GM23338 (cell line): ENCODE data around the gene COG6. TPM values are rescaled to one million over a fixed set of nuclear protein-coding genes. Genes with fewer than 3 reads are reported as not detected.

Source experiments
- ATAC-seq: fragments of 200-7000 bp; cut with Tn5 transposase; 3 replicates; pipeline ENCODE4 v1.9.1; 2020
- DNase-seq: peaks from one replicate; pipeline ENCODE4 v3.0.0-alpha.2; 2015; ENCODE audit warnings: low spot score
- H2AFZ ChIP-seq: fragments of 200-600 bp; sonication (generic); 2 replicates; pipeline ENCODE4 v1.8.0; 2016; ENCODE audit warnings: antibody characterized with exemption, mild to moderate bottlenecking, moderate library complexity
- H3F3A ChIP-seq: fragments of 200-600 bp; sonication (generic); replicated peaks from 2 replicates; pipeline ENCODE4 v1.8.0; 2017; ENCODE audit warnings: antibody characterized with exemption, mixed run types, low read depth
- H3K27ac ChIP-seq: fragments of 200-600 bp; sonication (generic); 2 replicates; pipeline ENCODE4 v1.6.1; 2016; ENCODE audit warnings: low read depth
- H3K27me3 ChIP-seq: fragments of 200-600 bp; sonication (generic); 2 replicates; pipeline ENCODE4 v1.8.0; 2016; ENCODE audit warnings: mild to moderate bottlenecking, mixed run types, moderate library complexity; ENCODE audit not compliant: insufficient read depth
- H3K36me3 ChIP-seq: fragments of 200-600 bp; sonication (generic); 2 replicates; pipeline ENCODE4 v1.8.0; 2016; ENCODE audit warnings: mild to moderate bottlenecking; ENCODE audit not compliant: insufficient read depth
- H3K4me1 ChIP-seq: fragments of 200-600 bp; sonication (generic); 2 replicates; pipeline ENCODE4 v1.8.0; 2016; ENCODE audit warnings: mild to moderate bottlenecking, moderate library complexity; ENCODE audit not compliant: insufficient read depth
- H3K4me2 ChIP-seq: fragments of 200-600 bp; sonication (generic); 2 replicates; pipeline ENCODE4 v1.7.1; 2017; ENCODE audit warnings: mixed run types
- H3K4me3 ChIP-seq: fragments of 200-600 bp; sonication (generic); 2 replicates; pipeline ENCODE4 v1.6.1; 2016; ENCODE audit warnings: mixed run types
- H3K79me2 ChIP-seq: fragments of 200-600 bp; sonication (generic); replicated peaks from 2 replicates; pipeline ENCODE4 v1.8.0; 2017; ENCODE audit warnings: mild to moderate bottlenecking; ENCODE audit not compliant: insufficient read depth
- H3K9me2 ChIP-seq: fragments of 200-600 bp; sonication (generic); 2 replicates; pipeline ENCODE4 v1.8.0; 2017; ENCODE audit not compliant: insufficient read depth
- H4K20me1 ChIP-seq: fragments of 200-600 bp; sonication (generic); replicated peaks from 2 replicates; pipeline ENCODE4 v1.8.0; 2017; ENCODE audit warnings: mild to moderate bottlenecking; ENCODE audit not compliant: insufficient read depth
- H3K27ac Mint-ChIP-seq: 2 replicates; pipeline ENCODE4 v1.8.0; 2020; ENCODE audit warnings: inconsistent platforms, mild to moderate bottlenecking, moderate library complexity, mixed read lengths
- H3K27me3 Mint-ChIP-seq: 3 replicates; pipeline ENCODE4 v1.8.0; 2022; ENCODE audit warnings: low read depth, mild to moderate bottlenecking, moderate library complexity, mixed read lengths, inconsistent platforms; ENCODE audit not compliant: insufficient read depth, poor library complexity
- H3K36me3 Mint-ChIP-seq: 3 replicates; pipeline ENCODE4 v1.8.0; 2021; ENCODE audit warnings: low read depth, mild to moderate bottlenecking, inconsistent platforms, moderate library complexity, mixed read lengths
- H3K4me1 Mint-ChIP-seq: 3 replicates; pipeline ENCODE4 v1.8.0; 2020; ENCODE audit warnings: mild to moderate bottlenecking, inconsistent platforms, mixed read lengths
- H3K4me3 Mint-ChIP-seq: 3 replicates; pipeline ENCODE4 v1.8.0; 2021; ENCODE audit warnings: moderate library complexity, mild to moderate bottlenecking, inconsistent platforms, mixed read lengths
- H3K9me3 Mint-ChIP-seq: 3 replicates; pipeline ENCODE4 v1.8.0; 2020; ENCODE audit warnings: moderate library complexity, mild to moderate bottlenecking, inconsistent platforms, mixed read lengths
- CREB1 ChIP-seq: fragments of 250-450 bp; sonication (Bioruptor Pico); IDR thresholded peaks from 2 replicates; pipeline ENCODE4 v1.5.0; 2020; ENCODE audit warnings: low read depth, mild to moderate bottlenecking, moderate library complexity
- EZH2 ChIP-seq: fragments of 200-600 bp; sonication (generic); IDR thresholded peaks from one replicate; pipeline ENCODE4 v1.8.0; 2017; ENCODE audit warnings: antibody characterized with exemption, mild to moderate bottlenecking, low read depth; ENCODE audit not compliant: unreplicated experiment
- EZH2phosphoT487 ChIP-seq: fragments of 200-600 bp; sonication (generic); IDR thresholded peaks from one replicate; pipeline ENCODE4 v1.8.1; 2018; ENCODE audit warnings: antibody characterized with exemption; ENCODE audit not compliant: unreplicated experiment
- JUNB ChIP-seq: IDR thresholded peaks from one replicate; pipeline ENCODE4 v1.6.1; 2016; ENCODE audit warnings: antibody characterized with exemption; ENCODE audit not compliant: unreplicated experiment
- NANOG ChIP-seq: IDR thresholded peaks from 2 replicates; pipeline ENCODE4 v1.6.1; 2016; ENCODE audit warnings: antibody characterized with exemption, borderline replicate concordance
- POLR2AphosphoS5 ChIP-seq: IDR thresholded peaks from 2 replicates; pipeline ENCODE4 v1.6.1; 2016; ENCODE audit warnings: antibody characterized with exemption, low read depth
- STAT1 ChIP-seq: IDR thresholded peaks from one replicate; pipeline ENCODE4 v1.6.1; 2016; ENCODE audit warnings: antibody characterized with exemption; ENCODE audit not compliant: unreplicated experiment
- ZNF114 ChIP-seq: fragments of 250-450 bp; sonication (Bioruptor Pico); IDR thresholded peaks from 2 replicates; pipeline ENCODE4 v1.5.0; 2020; ENCODE audit warnings: mild to moderate bottlenecking, moderate library complexity
- ZNF331 ChIP-seq: fragments of 250-450 bp; sonication (Bioruptor Pico); IDR thresholded peaks from 2 replicates; pipeline ENCODE4 v1.5.0; 2020; ENCODE audit warnings: low read depth, mild to moderate bottlenecking, moderate library complexity
- polyA plus RNA-seq: library from polyadenylated mRNA; unstranded; fragments of >200 nt; fragmentation: Nextera tagmentation; extraction: Ambion mirVana; gene quantifications from 2 replicates; pipeline ENCODE4 v1.2.1, GENCODE V29; 2016
- total RNA-seq: library from RNA; depleted of rRNA; stranded (reverse); fragments of >200 nt; shearing (Covaris generic); gene quantifications from 2 replicates; pipeline ENCODE4 v1.2.3, GENCODE V29; 2014
- TF ChIP-seq, protein P1 (sequence below): IDR thresholded peaks from one replicate; pipeline ENCODE4 v1.6.1; 2018; ENCODE audit warnings: antibody characterized with exemption; ENCODE audit not compliant: unreplicated experiment
- TF ChIP-seq, protein P2 (sequence below): IDR thresholded peaks from 2 replicates; pipeline ENCODE4 v1.6.1; 2016; ENCODE audit warnings: antibody characterized with exemption
- TF ChIP-seq, protein P3 (sequence below), 2 experiments: fragments of 200-600 bp in 1 of 2; sonication (generic) in 1 of 2; conservative IDR thresholded peaks; 2 replicates each; pipeline versions ENCODE4 v1.5.1 to v1.6.1; 2016 to 2017; ENCODE audit warnings: antibody characterized with exemption in 2 of 2, low read depth in 2 of 2, mild to moderate bottlenecking in 2 of 2, moderate library complexity in 1 of 2
- TF ChIP-seq, protein P4 (sequence below): fragments of 250-450 bp; sonication (Bioruptor Pico); IDR thresholded peaks from 2 replicates; pipeline ENCODE4 v1.5.0; 2020; ENCODE audit warnings: mild to moderate bottlenecking, moderate library complexity

Gene COG6
- total and polyA plus RNA-seq, 2 experiments from 2014 or later, result 10.0 to 23.6 TPM

DNA sequence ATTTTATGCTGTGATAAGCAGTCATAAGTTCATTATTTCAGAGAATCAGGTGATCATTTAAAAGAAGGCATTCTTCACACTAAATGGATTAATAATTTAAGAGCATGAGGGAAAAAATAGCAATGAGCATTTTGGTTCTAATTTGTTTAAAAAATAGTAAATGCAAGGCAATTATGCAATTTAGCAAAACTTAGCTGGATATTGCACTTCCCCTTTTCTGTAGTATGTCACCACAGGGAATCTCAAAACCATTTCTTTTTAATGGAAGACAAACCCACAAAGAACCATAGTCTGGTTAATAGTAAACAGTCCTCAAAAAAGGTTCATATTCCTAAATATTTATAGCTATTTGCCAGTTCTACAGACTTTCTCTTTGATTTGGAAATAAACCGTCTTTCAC is 30.2 kb downstream of the COG6 start:
- no peaks in the 10 kb centered on the region for H4K20me1 ChIP-seq
- H3K4me1 ChIP-seq, result no peaks in the 10 kb centered on the region
- no peaks in the 10 kb centered on the region for H3K4me1 Mint-ChIP-seq
- no peaks in the 10 kb centered on the region; the same call in 2 of the 3 replicates for H3K9me3 Mint-ChIP-seq
- H3K27ac ChIP-seq, result no peak overlapping the region
- H3K36me3 ChIP-seq, result no peaks in the 10 kb centered on the region; the same call in 1 of the 2 replicates
- DNase-seq (no peak), ATAC-seq (no peak)
- no peaks in the 10 kb centered on the region for H3F3A ChIP-seq
- H3K27ac Mint-ChIP-seq, result no peak overlapping the region
- H3K79me2 ChIP-seq, result no peaks in the 10 kb centered on the region
- no peak overlapping the region for H3K4me2 ChIP-seq
- TF ChIP-seq ZNF114 (no peak), STAT1 (no peak), ZNF331 (no peak), EZH2phosphoT487 (no peak), EZH2 (no peak), POLR2AphosphoS5 (no peak), NANOG (no peak), JUNB (no peak), CREB1 (no peak)
- TF ChIP-seq, protein P1, sequence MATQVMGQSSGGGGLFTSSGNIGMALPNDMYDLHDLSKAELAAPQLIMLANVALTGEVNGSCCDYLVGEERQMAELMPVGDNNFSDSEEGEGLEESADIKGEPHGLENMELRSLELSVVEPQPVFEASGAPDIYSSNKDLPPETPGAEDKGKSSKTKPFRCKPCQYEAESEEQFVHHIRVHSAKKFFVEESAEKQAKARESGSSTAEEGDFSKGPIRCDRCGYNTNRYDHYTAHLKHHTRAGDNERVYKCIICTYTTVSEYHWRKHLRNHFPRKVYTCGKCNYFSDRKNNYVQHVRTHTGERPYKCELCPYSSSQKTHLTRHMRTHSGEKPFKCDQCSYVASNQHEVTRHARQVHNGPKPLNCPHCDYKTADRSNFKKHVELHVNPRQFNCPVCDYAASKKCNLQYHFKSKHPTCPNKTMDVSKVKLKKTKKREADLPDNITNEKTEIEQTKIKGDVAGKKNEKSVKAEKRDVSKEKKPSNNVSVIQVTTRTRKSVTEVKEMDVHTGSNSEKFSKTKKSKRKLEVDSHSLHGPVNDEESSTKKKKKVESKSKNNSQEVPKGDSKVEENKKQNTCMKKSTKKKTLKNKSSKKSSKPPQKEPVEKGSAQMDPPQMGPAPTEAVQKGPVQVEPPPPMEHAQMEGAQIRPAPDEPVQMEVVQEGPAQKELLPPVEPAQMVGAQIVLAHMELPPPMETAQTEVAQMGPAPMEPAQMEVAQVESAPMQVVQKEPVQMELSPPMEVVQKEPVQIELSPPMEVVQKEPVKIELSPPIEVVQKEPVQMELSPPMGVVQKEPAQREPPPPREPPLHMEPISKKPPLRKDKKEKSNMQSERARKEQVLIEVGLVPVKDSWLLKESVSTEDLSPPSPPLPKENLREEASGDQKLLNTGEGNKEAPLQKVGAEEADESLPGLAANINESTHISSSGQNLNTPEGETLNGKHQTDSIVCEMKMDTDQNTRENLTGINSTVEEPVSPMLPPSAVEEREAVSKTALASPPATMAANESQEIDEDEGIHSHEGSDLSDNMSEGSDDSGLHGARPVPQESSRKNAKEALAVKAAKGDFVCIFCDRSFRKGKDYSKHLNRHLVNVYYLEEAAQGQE, result no peak
- TF ChIP-seq, protein P2, sequence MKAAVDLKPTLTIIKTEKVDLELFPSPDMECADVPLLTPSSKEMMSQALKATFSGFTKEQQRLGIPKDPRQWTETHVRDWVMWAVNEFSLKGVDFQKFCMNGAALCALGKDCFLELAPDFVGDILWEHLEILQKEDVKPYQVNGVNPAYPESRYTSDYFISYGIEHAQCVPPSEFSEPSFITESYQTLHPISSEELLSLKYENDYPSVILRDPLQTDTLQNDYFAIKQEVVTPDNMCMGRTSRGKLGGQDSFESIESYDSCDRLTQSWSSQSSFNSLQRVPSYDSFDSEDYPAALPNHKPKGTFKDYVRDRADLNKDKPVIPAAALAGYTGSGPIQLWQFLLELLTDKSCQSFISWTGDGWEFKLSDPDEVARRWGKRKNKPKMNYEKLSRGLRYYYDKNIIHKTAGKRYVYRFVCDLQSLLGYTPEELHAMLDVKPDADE, result no peak
- TF ChIP-seq, protein P3, sequence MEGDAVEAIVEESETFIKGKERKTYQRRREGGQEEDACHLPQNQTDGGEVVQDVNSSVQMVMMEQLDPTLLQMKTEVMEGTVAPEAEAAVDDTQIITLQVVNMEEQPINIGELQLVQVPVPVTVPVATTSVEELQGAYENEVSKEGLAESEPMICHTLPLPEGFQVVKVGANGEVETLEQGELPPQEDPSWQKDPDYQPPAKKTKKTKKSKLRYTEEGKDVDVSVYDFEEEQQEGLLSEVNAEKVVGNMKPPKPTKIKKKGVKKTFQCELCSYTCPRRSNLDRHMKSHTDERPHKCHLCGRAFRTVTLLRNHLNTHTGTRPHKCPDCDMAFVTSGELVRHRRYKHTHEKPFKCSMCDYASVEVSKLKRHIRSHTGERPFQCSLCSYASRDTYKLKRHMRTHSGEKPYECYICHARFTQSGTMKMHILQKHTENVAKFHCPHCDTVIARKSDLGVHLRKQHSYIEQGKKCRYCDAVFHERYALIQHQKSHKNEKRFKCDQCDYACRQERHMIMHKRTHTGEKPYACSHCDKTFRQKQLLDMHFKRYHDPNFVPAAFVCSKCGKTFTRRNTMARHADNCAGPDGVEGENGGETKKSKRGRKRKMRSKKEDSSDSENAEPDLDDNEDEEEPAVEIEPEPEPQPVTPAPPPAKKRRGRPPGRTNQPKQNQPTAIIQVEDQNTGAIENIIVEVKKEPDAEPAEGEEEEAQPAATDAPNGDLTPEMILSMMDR (conservative IDR thresholded peaks at IDR 0.05; ENCODE audit: low read depth in 2 of 2), result no peak
- TF ChIP-seq, protein P4, sequence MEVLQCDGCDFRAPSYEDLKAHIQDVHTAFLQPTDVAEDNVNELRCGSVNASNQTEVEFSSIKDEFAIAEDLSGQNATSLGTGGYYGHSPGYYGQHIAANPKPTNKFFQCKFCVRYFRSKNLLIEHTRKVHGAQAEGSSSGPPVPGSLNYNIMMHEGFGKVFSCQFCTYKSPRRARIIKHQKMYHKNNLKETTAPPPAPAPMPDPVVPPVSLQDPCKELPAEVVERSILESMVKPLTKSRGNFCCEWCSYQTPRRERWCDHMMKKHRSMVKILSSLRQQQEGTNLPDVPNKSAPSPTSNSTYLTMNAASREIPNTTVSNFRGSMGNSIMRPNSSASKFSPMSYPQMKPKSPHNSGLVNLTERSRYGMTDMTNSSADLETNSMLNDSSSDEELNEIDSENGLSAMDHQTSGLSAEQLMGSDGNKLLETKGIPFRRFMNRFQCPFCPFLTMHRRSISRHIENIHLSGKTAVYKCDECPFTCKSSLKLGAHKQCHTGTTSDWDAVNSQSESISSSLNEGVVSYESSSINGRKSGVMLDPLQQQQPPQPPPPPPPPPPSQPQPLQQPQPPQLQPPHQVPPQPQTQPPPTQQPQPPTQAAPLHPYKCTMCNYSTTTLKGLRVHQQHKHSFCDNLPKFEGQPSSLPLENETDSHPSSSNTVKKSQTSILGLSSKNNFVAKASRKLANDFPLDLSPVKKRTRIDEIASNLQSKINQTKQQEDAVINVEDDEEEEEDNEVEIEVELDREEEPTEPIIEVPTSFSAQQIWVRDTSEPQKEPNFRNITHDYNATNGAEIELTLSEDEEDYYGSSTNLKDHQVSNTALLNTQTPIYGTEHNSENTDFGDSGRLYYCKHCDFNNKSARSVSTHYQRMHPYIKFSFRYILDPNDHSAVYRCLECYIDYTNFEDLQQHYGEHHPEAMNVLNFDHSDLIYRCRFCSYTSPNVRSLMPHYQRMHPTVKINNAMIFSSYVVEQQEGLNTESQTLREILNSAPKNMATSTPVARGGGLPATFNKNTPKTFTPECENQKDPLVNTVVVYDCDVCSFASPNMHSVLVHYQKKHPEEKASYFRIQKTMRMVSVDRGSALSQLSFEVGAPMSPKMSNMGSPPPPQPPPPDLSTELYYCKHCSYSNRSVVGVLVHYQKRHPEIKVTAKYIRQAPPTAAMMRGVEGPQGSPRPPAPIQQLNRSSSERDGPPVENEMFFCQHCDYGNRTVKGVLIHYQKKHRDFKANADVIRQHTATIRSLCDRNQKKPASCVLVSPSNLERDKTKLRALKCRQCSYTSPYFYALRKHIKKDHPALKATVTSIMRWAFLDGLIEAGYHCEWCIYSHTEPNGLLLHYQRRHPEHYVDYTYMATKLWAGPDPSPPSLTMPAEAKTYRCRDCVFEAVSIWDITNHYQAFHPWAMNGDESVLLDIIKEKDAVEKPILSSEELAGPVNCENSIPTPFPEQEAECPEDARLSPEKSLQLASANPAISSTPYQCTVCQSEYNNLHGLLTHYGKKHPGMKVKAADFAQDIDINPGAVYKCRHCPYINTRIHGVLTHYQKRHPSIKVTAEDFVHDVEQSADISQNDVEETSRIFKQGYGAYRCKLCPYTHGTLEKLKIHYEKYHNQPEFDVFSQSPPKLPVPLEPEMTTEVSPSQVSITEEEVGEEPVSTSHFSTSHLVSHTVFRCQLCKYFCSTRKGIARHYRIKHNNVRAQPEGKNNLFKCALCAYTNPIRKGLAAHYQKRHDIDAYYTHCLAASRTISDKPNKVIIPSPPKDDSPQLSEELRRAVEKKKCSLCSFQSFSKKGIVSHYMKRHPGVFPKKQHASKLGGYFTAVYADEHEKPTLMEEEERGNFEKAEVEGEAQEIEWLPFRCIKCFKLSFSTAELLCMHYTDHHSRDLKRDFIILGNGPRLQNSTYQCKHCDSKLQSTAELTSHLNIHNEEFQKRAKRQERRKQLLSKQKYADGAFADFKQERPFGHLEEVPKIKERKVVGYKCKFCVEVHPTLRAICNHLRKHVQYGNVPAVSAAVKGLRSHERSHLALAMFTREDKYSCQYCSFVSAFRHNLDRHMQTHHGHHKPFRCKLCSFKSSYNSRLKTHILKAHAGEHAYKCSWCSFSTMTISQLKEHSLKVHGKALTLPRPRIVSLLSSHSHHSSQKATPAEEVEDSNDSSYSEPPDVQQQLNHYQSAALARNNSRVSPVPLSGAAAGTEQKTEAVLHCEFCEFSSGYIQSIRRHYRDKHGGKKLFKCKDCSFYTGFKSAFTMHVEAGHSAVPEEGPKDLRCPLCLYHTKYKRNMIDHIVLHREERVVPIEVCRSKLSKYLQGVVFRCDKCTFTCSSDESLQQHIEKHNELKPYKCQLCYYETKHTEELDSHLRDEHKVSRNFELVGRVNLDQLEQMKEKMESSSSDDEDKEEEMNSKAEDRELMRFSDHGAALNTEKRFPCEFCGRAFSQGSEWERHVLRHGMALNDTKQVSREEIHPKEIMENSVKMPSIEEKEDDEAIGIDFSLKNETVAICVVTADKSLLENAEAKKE (CRISPR knock-in tag), result no peak
- no peak overlapping the region for H3K4me3 Mint-ChIP-seq
- no peak overlapping the region for H3K4me3 ChIP-seq
- peaks cover 7% of the 10 kb centered on the region for H3K36me3 Mint-ChIP-seq
- H2AFZ ChIP-seq, result no peak overlapping the region
- H3K27me3 ChIP-seq, result no peaks in the 10 kb centered on the region
- no peaks in the 10 kb centered on the region for H3K9me2 ChIP-seq
- no peaks in the 10 kb centered on the region for H3K27me3 Mint-ChIP-seq
